GM12874 (cell line): ENCODE measurements around the gene PLEKHA8.

Experiments
- CTCF ChIP-seq: IDR thresholded peaks from 2 replicates; pipeline ENCODE4 v1.5.1; 2011; ENCODE audit warnings: low read depth, mild to moderate bottlenecking, control low read depth, low read length, moderate library complexity; ENCODE audit not compliant: insufficient read depth

PLEKHA8 gene

GRCh38 chr7:30104157-30104556, 75.9 kb downstream of the PLEKHA8 start:
- no peak for TF ChIP-seq CTCF

- TF ChIP-seq CTCF = no peak
These were observed 84.0 kb downstream of the PLEKHA8 start for GRCh38 chr7:30112103-30112713.

GRCh38 chr7:30113144-30113543, 84.9 kb downstream of the PLEKHA8 start:
- no peak for TF ChIP-seq CTCF

- TF ChIP-seq CTCF = no peak
These were observed 86.5 kb downstream of the PLEKHA8 start for GRCh38 chr7:30114536-30115238.

GRCh38 chr7:30115709-30116297, 87.6 kb downstream of the PLEKHA8 start:
- no peak for TF ChIP-seq CTCF

GRCh38 chr7:30116771-30117170, 88.6 kb downstream of the PLEKHA8 start:
- TF ChIP-seq CTCF = no peak

GRCh38 chr7:30117896-30118295, 89.7 kb downstream of the PLEKHA8 start:
- no peak for TF ChIP-seq CTCF
